HUDEP-2 (cell line): Measurements from ENCODE around the gene DLGAP1.
"Not testable (repeated sequence)": the region's sequence is repeated elsewhere in the genome, so short reads cannot be mapped to it uniquely, and the experiment has no call there.

ENCODE experiments used
- DNase-seq, 76 experiments: peaks; one replicate each; lab custom pipeline; 2025; ENCODE audit not compliant: unreplicated experiment in 76 of 76; lab: John Stamatoyannopoulos, UW

Gene DLGAP1

GRCh38 chr18:4106407-4107033 lies 348.6 kb downstream of the DLGAP1 start:
- peak in 33 of 76 experiments; percentile 0 to 67 (median 7) for DNase-seq

GRCh38 chr18:4102901-4103300 lies 352.2 kb downstream of the DLGAP1 start:
- no peak for DNase-seq

GRCh38 chr18:4101009-4101408 lies 354.1 kb downstream of the DLGAP1 start:
- DNase-seq: no peak

GRCh38 chr18:4096486-4096885 lies 358.6 kb downstream of the DLGAP1 start:
- DNase-seq: no peak

GRCh38 chr18:4093676-4094075 lies 361.4 kb downstream of the DLGAP1 start:
- no peak for DNase-seq

GRCh38 chr18:4084382-4084900 lies 370.7 kb downstream of the DLGAP1 start:
- DNase-seq: no peak

GRCh38 chr18:4078246-4078645 lies 376.9 kb downstream of the DLGAP1 start:
- no peak for DNase-seq

GRCh38 chr18:4077721-4078120 lies 377.4 kb downstream of the DLGAP1 start:
- no peak for DNase-seq

- no peak for DNase-seq
These were observed 377.9 kb downstream of the DLGAP1 start for GRCh38 chr18:4077204-4077603.

- DNase-seq: no peak
These were observed 380.5 kb downstream of the DLGAP1 start for GRCh38 chr18:4074647-4075046.

GRCh38 chr18:4069183-4069582 lies 385.9 kb downstream of the DLGAP1 start:
- no peak for DNase-seq

- peak in 19 of 76 experiments; percentile 0 to 39 (median 8) for DNase-seq
These were observed 386.5 kb downstream of the DLGAP1 start for GRCh38 chr18:4068552-4069158.

GRCh38 chr18:4063545-4063944 lies 391.6 kb downstream of the DLGAP1 start:
- no peak for DNase-seq

- DNase-seq: no peak
These were observed 394.5 kb downstream of the DLGAP1 start for GRCh38 chr18:4060427-4061281.

- DNase-seq: no peak
These were observed 396.9 kb downstream of the DLGAP1 start for GRCh38 chr18:4058179-4058578.

- DNase-seq: no peak
These were observed 414.6 kb downstream of the DLGAP1 start for GRCh38 chr18:4040391-4041092.

GRCh38 chr18:4035521-4035920 lies 419.6 kb downstream of the DLGAP1 start:
- DNase-seq: no peak

GRCh38 chr18:4034815-4035214 lies 420.3 kb downstream of the DLGAP1 start:
- DNase-seq: not testable (repeated sequence)

- no peak for DNase-seq
These were observed 428.6 kb downstream of the DLGAP1 start for GRCh38 chr18:4026542-4026941.

- DNase-seq: no peak
These were observed 430.4 kb downstream of the DLGAP1 start for GRCh38 chr18:4024702-4025101.

GRCh38 chr18:4022749-4023148 lies 432.4 kb downstream of the DLGAP1 start:
- DNase-seq: not testable (repeated sequence)
